H7 (cell line): Measurements from ENCODE around the gene CAMK2G. TPM values are rescaled to one million over a fixed set of nuclear protein-coding genes. Genes with fewer than 3 reads are reported as not detected.

Experiments used
- DNase-seq: peaks from one replicate; pipeline ENCODE4 v3.0.0; 2012
- H3K27me3 ChIP-seq: 2 replicates; pipeline ENCODE4 v1.6.0; 2011; ENCODE audit warnings: mild to moderate bottlenecking, low read length; ENCODE audit not compliant: control insufficient read depth, insufficient read depth
- H3K36me3 ChIP-seq: replicated peaks from 2 replicates; pipeline ENCODE4 v1.5.1; 2011; ENCODE audit warnings: low read length; ENCODE audit not compliant: control insufficient read depth, insufficient read depth
- H3K4me3 ChIP-seq: 2 replicates; pipeline ENCODE4 v1.5.1; 2011; ENCODE audit warnings: low read depth, mild to moderate bottlenecking, control low read depth, low read length, moderate library complexity; ENCODE audit not compliant: insufficient read depth
- total RNA-seq: library from RNA; depleted of rRNA; stranded (reverse); fragments of >200 nt; shearing (Covaris generic); gene quantifications from 2 replicates; pipeline ENCODE4 v1.2.3, GENCODE V29; 2014

Gene CAMK2G
- total RNA-seq, 1 experiment from 2014 or later = 26.6 TPM

GRCh38 chr10:73866621-73867020 is 7.7 kb downstream of the CAMK2G start:
- peaks cover 12% of the 10 kb centered on the region for H3K36me3 ChIP-seq
- H3K27me3 ChIP-seq = no peaks in the 10 kb centered on the region
- no peak for DNase-seq
- H3K4me3 ChIP-seq = no peak overlapping the region

DNA sequence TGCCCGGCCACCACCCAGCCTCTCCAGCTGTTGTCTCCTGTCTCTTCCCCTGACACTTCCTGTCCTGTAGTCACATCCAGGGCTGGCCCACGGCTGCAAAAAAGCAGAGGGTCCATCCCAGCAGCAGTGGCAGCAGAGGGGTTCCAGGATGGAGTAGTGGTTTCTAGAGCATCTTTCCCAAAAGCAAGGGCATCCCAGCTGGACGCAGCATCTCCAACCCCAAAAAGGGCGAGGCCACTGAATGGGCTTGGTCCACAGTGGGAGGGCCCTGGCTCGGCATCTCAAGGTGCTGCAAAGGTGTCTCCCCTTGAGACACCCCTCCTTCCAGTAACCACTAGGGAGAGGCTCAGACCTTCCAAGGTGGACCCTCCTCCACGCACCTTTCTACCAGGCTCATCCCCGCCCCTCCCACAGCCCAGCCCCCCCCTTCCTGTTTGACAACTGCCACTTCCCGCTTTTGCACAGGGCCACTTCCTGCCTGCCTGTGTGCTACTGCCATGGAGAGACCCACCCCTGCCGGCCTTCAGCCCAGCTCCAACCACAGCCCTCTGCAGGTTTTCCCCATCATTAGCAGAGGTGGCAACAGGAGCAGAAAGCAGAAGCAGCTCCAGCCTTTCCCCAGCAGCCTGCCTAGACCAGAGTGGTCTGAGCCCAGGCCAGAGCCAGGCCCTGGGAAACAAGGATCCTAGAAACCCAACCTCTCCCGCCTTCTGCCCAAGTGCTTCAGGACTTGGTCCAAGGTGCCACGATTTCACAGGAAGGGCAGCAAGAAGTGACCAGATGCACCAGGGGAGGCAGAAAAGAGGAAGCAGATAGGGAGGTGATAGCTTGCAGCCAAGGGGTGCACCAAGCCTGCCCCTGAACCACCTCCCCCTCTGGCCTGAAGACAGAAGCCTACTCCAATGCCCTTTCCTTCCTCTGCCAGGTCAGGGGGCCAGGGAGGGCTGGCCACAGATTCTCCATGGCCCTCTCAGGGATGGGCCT is 8.6 kb downstream of the CAMK2G start:
- no peak for DNase-seq
- Histone ChIP-seq H3K27me3 (no peaks in the 10 kb centered on the region), H3K36me3 (peaks cover 12% of the 10 kb centered on the region), H3K4me3 (no peak overlapping the region)

GRCh38 chr10:73865107-73865458 is 9.3 kb downstream of the CAMK2G start:
- no peak overlapping the region for H3K4me3 ChIP-seq
- no peak for DNase-seq
- H3K36me3 ChIP-seq = peaks cover 10% of the 10 kb centered on the region
- no peaks in the 10 kb centered on the region for H3K27me3 ChIP-seq

DNA sequence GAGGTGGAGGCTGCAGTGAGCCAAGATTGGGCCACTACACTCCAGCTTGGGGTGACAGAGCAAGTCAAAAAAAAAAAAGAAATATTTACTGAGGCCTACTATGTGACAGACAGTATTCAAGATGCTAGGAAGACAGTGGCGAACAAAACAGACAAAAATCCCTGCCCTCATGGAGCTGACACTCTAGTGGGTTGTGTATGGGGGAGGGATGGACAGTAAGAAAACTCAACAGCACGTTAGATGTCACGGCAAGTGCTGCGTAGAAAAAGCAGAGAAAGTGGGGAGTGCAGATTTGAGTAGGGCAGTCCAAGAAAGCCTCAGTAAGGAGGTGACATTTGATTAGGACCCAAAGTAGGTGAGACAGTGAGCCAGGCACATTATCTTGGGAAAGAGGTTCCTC is 10.1 kb downstream of the CAMK2G start:
- no peaks in the 10 kb centered on the region for H3K27me3 ChIP-seq
- DNase-seq = no peak
- no peak overlapping the region for H3K4me3 ChIP-seq
- peaks cover 16% of the 10 kb centered on the region for H3K36me3 ChIP-seq

- Histone ChIP-seq H3K36me3 (peaks cover 15% of the 10 kb centered on the region), H3K4me3 (no peak overlapping the region), H3K27me3 (no peaks in the 10 kb centered on the region)
- no peak for DNase-seq
These were observed 11.1 kb downstream of the CAMK2G start for GRCh38 chr10:73863039-73863817.

DNA sequence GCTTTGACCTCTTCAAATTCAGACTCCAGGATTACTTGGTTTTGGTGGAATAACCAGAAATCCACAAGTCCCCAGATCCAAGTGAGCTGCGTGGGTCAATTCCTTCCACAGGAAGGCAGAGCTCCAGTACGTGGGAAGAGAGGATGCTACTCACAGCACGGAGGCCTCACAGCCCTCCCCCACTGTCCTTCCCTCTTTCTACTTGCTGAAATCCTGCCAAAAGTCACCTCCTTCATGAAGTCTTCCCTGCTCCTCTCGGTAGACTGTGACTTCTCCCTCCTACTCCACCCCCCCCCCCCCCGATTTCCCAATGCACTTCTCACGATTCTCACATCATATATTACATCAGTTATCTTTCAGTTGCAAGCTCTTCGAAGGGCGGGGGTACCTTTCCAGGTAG is 12.3 kb downstream of the CAMK2G start:
- H3K36me3 ChIP-seq = peaks cover 12% of the 10 kb centered on the region
- DNase-seq = no peak
- no peaks in the 10 kb centered on the region for H3K27me3 ChIP-seq
- H3K4me3 ChIP-seq = no peak overlapping the region

DNA sequence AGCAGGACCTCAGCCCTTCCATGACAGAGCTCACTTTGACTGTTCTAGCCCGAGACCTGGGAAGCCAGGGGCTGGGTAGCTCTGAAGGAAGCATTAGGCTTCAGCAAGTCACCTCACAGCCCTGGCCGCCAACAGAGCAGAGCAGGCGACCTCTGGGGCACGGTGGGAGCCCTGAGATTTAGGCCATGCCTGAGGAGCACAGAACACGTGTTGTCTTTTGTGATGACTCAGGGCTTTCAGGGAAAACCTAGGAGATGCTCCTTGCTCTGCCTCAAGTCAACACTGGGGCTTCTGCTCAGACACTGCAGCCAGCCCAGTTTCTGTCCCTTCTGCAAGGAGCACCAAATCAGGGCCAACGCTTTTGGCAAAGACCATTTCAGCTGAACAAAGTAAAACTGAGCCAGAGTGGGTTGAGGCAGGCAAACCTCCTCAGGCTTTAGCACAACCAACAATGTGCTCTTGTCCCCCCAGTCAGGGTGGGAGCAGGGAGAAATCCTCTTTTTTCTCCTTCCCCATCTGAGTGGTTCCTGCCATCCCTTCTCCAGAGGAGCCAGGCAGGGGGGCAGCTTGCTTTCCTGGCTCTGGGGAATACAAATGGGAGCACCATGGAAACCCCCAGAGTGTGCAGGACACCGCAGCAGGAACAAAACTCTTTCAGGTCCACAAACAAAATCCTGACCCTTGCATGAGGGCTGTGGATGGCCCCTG is 14.4 kb downstream of the CAMK2G start:
- peaks cover 12% of the 10 kb centered on the region for H3K36me3 ChIP-seq
- H3K27me3 ChIP-seq = no peaks in the 10 kb centered on the region
- H3K4me3 ChIP-seq = no peak overlapping the region
- no peak for DNase-seq

DNA sequence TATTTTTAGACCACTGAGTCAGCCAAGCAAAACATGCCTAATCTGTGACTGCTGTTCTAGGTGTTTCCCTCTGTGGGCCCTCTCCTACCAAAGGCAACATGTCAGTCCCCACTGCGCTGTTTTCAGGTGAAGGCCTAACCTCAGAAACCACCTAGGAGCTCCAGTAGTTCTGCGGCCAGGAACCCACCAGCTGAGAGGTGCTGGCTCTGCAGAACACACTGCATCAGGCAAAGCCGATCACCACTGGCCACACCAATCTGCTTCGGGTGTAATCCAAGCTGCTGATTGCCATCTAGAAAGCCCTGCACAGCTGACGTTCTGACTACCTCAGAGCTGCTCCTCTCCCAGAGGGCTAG is 14.9 kb downstream of the CAMK2G start:
- Histone ChIP-seq H3K4me3 (no peak overlapping the region), H3K36me3 (peaks cover 12% of the 10 kb centered on the region), H3K27me3 (no peaks in the 10 kb centered on the region)
- no peak for DNase-seq

DNA sequence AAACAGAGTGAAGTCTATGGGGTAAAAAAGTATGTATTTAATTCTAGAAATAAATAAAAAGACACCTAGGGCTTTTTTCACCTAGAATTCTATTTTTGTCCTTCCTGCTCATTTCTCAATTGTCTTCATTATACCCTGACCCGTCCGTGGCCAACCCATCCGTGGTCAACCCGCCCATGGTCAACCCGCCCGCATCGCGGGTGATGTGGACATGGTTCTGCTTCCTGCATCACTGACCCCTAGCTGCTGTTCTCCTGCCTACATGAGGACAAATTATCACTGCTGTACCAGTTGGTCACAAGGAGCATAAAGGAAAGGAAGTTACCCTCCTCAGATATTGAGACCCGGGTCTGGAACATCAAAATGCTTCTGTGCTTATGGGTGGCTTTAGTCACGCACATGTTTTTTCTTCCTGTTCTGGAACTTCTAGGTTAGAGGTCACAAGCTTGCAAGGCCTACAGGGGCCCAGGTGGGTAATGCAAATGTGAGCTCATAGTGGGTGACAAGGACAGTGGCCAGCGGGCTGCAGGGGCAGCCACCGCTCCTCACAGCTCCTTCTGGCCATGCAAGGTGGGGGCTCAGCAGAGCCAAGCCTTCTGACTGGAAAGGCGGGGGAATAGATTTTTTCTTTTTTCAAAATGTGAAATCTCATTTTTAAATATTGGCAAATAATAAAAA is 15.5 kb downstream of the CAMK2G start:
- DNase-seq = no peak
- Histone ChIP-seq H3K27me3 (no peaks in the 10 kb centered on the region), H3K36me3 (peaks cover 13% of the 10 kb centered on the region), H3K4me3 (no peak overlapping the region)

DNA sequence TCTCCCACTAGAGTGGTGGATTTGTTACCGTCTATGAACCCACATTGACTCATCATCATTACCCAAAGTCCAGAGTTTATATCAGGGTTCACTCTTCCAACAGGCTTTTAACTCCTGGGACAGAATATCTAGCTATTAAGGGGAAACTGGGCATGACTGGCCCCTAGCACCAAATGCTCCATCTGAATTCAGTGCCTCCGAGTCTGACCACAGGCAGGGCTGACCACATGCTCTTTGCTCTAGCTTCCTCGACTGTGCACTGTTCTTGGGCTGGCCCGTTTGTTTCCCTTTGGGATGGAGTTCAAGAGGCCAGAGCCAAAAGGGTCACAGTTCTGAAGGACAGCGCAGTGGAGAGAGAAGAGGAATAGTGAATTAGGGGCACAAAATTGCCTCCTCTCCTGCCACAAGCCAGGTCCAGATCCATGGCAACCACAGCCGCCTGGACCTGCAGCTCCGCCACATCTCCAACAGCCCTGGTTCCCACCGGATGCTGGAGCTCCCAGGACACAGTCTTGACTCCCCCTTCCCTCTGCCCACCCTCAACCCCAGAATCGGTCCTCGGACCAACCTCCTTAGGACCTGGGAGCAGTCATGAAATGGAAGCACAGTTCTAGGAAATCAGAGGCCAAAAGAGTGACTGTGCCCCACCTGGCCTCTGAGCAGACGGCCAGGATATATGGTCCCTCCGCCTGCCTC is 16.2 kb downstream of the CAMK2G start:
- no peak for DNase-seq
- Histone ChIP-seq H3K27me3 (no peaks in the 10 kb centered on the region), H3K4me3 (no peak overlapping the region), H3K36me3 (peaks cover 17% of the 10 kb centered on the region)

DNA sequence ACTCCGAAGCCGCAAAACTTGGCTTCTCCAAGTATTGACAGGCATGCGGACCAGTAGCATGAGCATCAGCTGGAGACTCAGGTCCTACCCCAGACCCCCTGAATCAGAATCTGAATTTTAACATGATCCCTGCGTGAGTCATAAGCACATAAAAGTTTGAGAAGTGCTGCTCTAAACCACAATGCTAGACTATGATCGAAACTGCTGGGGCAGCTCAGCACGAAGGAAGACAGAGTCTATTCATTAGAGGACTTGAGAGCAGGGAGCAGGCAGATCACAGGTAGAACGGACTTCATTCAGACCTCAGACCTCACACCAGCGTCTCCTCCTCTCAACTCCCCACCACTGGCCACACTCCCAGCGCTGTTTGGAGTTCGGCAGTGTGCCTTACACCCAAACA is 16.9 kb downstream of the CAMK2G start:
- H3K27me3 ChIP-seq = no peaks in the 10 kb centered on the region
- H3K36me3 ChIP-seq = peaks cover 17% of the 10 kb centered on the region
- H3K4me3 ChIP-seq = no peak overlapping the region
- no peak for DNase-seq

GRCh38 chr10:73856261-73856660 is 18.1 kb downstream of the CAMK2G start:
- no peak overlapping the region for H3K4me3 ChIP-seq
- DNase-seq = no peak
- H3K36me3 ChIP-seq = peaks cover 17% of the 10 kb centered on the region
- no peaks in the 10 kb centered on the region for H3K27me3 ChIP-seq

GRCh38 chr10:73855413-73855812 is 18.9 kb downstream of the CAMK2G start:
- DNase-seq = peak; percentile 81

DNA sequence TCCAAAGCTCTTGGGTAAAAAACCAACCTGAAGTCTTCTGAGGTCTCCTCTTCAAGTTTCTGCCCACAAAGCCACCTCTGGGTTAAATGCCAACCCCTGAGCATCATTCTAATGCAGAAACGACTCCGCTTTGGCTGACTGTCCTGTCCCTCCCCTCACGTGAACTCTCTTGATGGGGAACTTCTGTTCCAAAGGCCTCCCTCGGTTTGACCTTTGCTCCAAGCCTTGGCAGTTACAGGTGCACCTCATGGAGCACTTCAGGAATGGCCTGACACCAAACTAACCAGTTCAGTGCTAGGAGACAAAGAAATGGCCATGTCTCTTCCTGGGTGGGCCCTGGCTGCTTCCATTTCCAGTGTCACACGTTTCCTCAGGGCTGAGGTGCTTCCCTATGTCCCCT is 20.0 kb downstream of the CAMK2G start:
- DNase-seq = no peak
- Histone ChIP-seq H3K4me3 (no peak overlapping the region), H3K27me3 (no peaks in the 10 kb centered on the region), H3K36me3 (peaks cover 7% of the 10 kb centered on the region; the same call in 1 of the 2 replicates)

More at GRCh38 chr10:73855413-73855812, 18.9 kb downstream of the CAMK2G start:
- Histone ChIP-seq H3K36me3 (peaks cover 15% of the 10 kb centered on the region), H3K4me3 (no peak overlapping the region), H3K27me3 (no peaks in the 10 kb centered on the region)
